Glutamatergic neuron (in vitro differentiated cells): ENCODE results near the gene ATL2. TPM values are rescaled to one million over a fixed set of nuclear protein-coding genes. Genes with fewer than 3 reads are reported as not detected.

Source experiments
- DNase-seq: peaks from one replicate; pipeline ENCODE4 v3.0.0; 2022
- H3K27ac Mint-ChIP-seq: one replicate; pipeline ENCODE4 v1.8.0; 2020; ENCODE audit warnings: mild to moderate bottlenecking, mixed read lengths, inconsistent platforms; ENCODE audit not compliant: unreplicated experiment
- H3K27me3 Mint-ChIP-seq: one replicate; pipeline ENCODE4 v1.8.0; 2020; ENCODE audit warnings: mild to moderate bottlenecking, moderate library complexity, mixed read lengths, inconsistent platforms; ENCODE audit not compliant: unreplicated experiment
- H3K36me3 Mint-ChIP-seq: one replicate; pipeline ENCODE4 v1.8.0; 2020; ENCODE audit warnings: mild to moderate bottlenecking, mixed read lengths, inconsistent platforms; ENCODE audit not compliant: unreplicated experiment
- H3K4me1 Mint-ChIP-seq: one replicate; pipeline ENCODE4 v1.8.0; 2020; ENCODE audit warnings: mild to moderate bottlenecking, low read depth, mixed read lengths, inconsistent platforms; ENCODE audit not compliant: unreplicated experiment
- H3K4me3 Mint-ChIP-seq: one replicate; pipeline ENCODE4 v1.8.0; 2020; ENCODE audit warnings: mild to moderate bottlenecking, mixed read lengths, inconsistent platforms; ENCODE audit not compliant: unreplicated experiment
- H3K9me3 Mint-ChIP-seq: one replicate; pipeline ENCODE4 v1.8.0; 2020; ENCODE audit warnings: mild to moderate bottlenecking, moderate library complexity, mixed read lengths, inconsistent platforms; ENCODE audit not compliant: unreplicated experiment
- CTCF ChIP-seq: fragments of 200-600 bp; sonication (generic); IDR thresholded peaks from one replicate; pipeline ENCODE4 v1.5.0; 2021; ENCODE audit not compliant: partially characterized antibody, unreplicated experiment
- total RNA-seq: library from RNA; stranded (reverse); fragmentation: NEBNext Ultra II Directional; extraction: Animal tissue kit (Norgen Biotek cat#: 25700); gene quantifications from one replicate; pipeline ENCODE4 v1.2.1, GENCODE V29; 2021; ENCODE audit not compliant: unreplicated experiment

The ATL2 gene
- total RNA-seq, 1 donor from 2014 or later, result 39.0 TPM

- Mint-ChIP-seq H3K27ac (no peak overlapping the region), H3K27me3 (peaks cover 2% of the 10 kb centered on the region), H3K4me3 (no peak overlapping the region), H3K36me3 (no peaks in the 10 kb centered on the region), H3K4me1 (no peaks in the 10 kb centered on the region), H3K9me3 (peaks cover 1% of the 10 kb centered on the region)
- no peak for DNase-seq
- TF ChIP-seq CTCF, result no peak
Observed at GRCh38 chr2:38256610-38257009, 120.5 kb downstream of the ATL2 start.

- no peak overlapping the region for H3K4me3 Mint-ChIP-seq
- H3K27ac Mint-ChIP-seq, result no peak overlapping the region
- DNase-seq, result no peak
- peaks cover 1% of the 10 kb centered on the region for H3K9me3 Mint-ChIP-seq
- TF ChIP-seq CTCF, result no peak
- no peaks in the 10 kb centered on the region for H3K4me1 Mint-ChIP-seq
- H3K27me3 Mint-ChIP-seq, result no peaks in the 10 kb centered on the region
- no peaks in the 10 kb centered on the region for H3K36me3 Mint-ChIP-seq
Observed at GRCh38 chr2:38255211-38255610, 121.9 kb downstream of the ATL2 start.

GRCh38 chr2:38254796-38255195, 122.3 kb downstream of the ATL2 start:
- peaks cover 3% of the 10 kb centered on the region for H3K9me3 Mint-ChIP-seq
- no peak overlapping the region for H3K27ac Mint-ChIP-seq
- no peaks in the 10 kb centered on the region for H3K27me3 Mint-ChIP-seq
- H3K4me3 Mint-ChIP-seq, result no peak overlapping the region
- TF ChIP-seq CTCF, result no peak
- H3K36me3 Mint-ChIP-seq, result no peaks in the 10 kb centered on the region
- no peak for DNase-seq
- no peaks in the 10 kb centered on the region for H3K4me1 Mint-ChIP-seq

GRCh38 chr2:38251940-38252339, 125.1 kb downstream of the ATL2 start:
- H3K4me1 Mint-ChIP-seq, result peaks cover 2% of the 10 kb centered on the region
- no peak overlapping the region for H3K27ac Mint-ChIP-seq
- no peak for DNase-seq
- H3K27me3 Mint-ChIP-seq, result no peaks in the 10 kb centered on the region
- H3K9me3 Mint-ChIP-seq, result peaks cover 3% of the 10 kb centered on the region
- no peak for TF ChIP-seq CTCF
- no peaks in the 10 kb centered on the region for H3K36me3 Mint-ChIP-seq
- no peak overlapping the region for H3K4me3 Mint-ChIP-seq

- no peaks in the 10 kb centered on the region for H3K36me3 Mint-ChIP-seq
- H3K9me3 Mint-ChIP-seq, result peaks cover 2% of the 10 kb centered on the region
- H3K4me3 Mint-ChIP-seq, result no peak overlapping the region
- no peak for DNase-seq
- peaks cover 7% of the 10 kb centered on the region for H3K4me1 Mint-ChIP-seq
- TF ChIP-seq CTCF, result no peak
- H3K27me3 Mint-ChIP-seq, result peaks cover 6% of the 10 kb centered on the region
- H3K27ac Mint-ChIP-seq, result no peak overlapping the region
Observed at GRCh38 chr2:38248707-38249106, 128.4 kb downstream of the ATL2 start.
